Psoas muscle (tissue), 8 donors: ENCODE measurements around the gene GSTT2B. TPM values are rescaled to one million over a fixed set of nuclear protein-coding genes. Genes with fewer than 3 reads are reported as not detected.
"Not testable (repeated sequence)": the region's sequence is repeated elsewhere in the genome, so short reads cannot be mapped to it uniquely, and the experiment has no call there.

ENCODE experiments used
- ATAC-seq, 4 donors: fragments of 200-7000 bp; cut with Tn5 transposase; one replicate each; pipeline ENCODE4 v1.9.1; 2020; ENCODE audit warnings: moderate library complexity in 3 of 4, mild to moderate bottlenecking in 2 of 4
- DNase-seq, 2 donors: peaks; one replicate each; pipeline ENCODE4 v3.0.0-alpha.2; 2020
- H3K27ac ChIP-seq: fragments of 200-600 bp; one replicate; pipeline ENCODE4 v1.8.0; 2022
- H3K27me3 ChIP-seq, 3 donors: fragments of 200-600 bp in 1 of 3; one replicate each; pipeline versions ENCODE4 v1.6.1 to v1.8.0; 2013 to 2022; ENCODE audit warnings: low read length in 2 of 3, mild to moderate bottlenecking in 2 of 3, moderate library complexity in 1 of 3; ENCODE audit not compliant: insufficient read depth in 3 of 3
- H3K36me3 ChIP-seq, 2 donors: fragments of 200-600 bp in 1 of 2; one replicate each; pipeline versions ENCODE4 v1.6.1 to v1.8.0; 2013 to 2022; ENCODE audit warnings: low read depth in 1 of 2, mild to moderate bottlenecking in 1 of 2, moderate library complexity in 1 of 2; ENCODE audit not compliant: insufficient read depth in 1 of 2
- H3K4me1 ChIP-seq: fragments of 200-600 bp; one replicate; pipeline ENCODE4 v1.8.0; 2022
- H3K4me3 ChIP-seq: fragments of 200-600 bp; one replicate; pipeline ENCODE4 v1.8.0; 2022; ENCODE audit warnings: mild to moderate bottlenecking
- H3K9me3 ChIP-seq: fragments of 200-600 bp; one replicate; pipeline ENCODE4 v1.8.0; 2022
- CTCF ChIP-seq: fragments of 200-600 bp; IDR thresholded peaks from one replicate; pipeline ENCODE4 v1.8.0; 2022; ENCODE audit warnings: antibody characterized with exemption
- WGBS, 3 donors: extraction: QIAGEN DNeasy Blood & Tissue Kit; methylation state at CpG; one replicate each; pipeline versions ENCODE4 v1.1.6 to v1.1.7; 2013; 5-methylcytosine and 5-hydroxymethylcytosine counted together
- intact Hi-C, 2 donors: fragments of 100-400 bp; cut with DNase I; formaldehyde crosslinking; loops; one replicate each; pipeline versions ENCODE4 v1.11.0 to v1.14.2; 2022
- polyA plus RNA-seq, 3 donors: library from polyadenylated mRNA; stranded (reverse); fragments of 200-250 nt; gene quantifications; one replicate each; pipeline ENCODE4 v1.2.3, GENCODE V29; 2013
- total RNA-seq, 4 donors: library from RNA; stranded (reverse); fragmentation: NEBNext Ultra II Directional in 2 of 4; extraction: Animal tissue kit (Norgen Biotek cat#: 25700) in 2 of 4; gene quantifications; one replicate each; pipeline versions ENCODE4 v1.2.1 to v1.2.4, GENCODE V29; 2021 to 2023
- donor health status: healthy with polysubstance abuse.
- donor health status: DM: no; HTN: no; CAD: no; lungs with moderate emphysema.
- donor health status: Bipolar disorder and iron deficiency.
- donor health status: healthy.
- donor health status: DM: yes; HTN: yes; CAD: no.
- donor health status: DM: no; HTN: no; CAD: no.
- donor health status: DM: no; HTN: no; CAD: no.
- donor health status: DM: yes; HTN: yes; CAD: no.

GSTT2B gene
- total and polyA plus RNA-seq, 7 donors, result 4.0 to 27.5 (median 12.3) TPM

- peaks cover 0 to 31% of the 10 kb centered on the region in 2 donors for H3K36me3 ChIP-seq
- no peak for TF ChIP-seq CTCF
- H3K4me1 ChIP-seq, result peaks cover 7% of the 10 kb centered on the region
- peak overlapping the region; percentile 1 for H3K4me3 ChIP-seq
- DNase-seq (no peak), ATAC-seq (no peak)
- H3K27me3 ChIP-seq, result no peaks in the 10 kb centered on the region
- WGBS, 3 donors, result 80 to 96% (median 87%) methylated on average over 3 of the region's 3 CpGs
- intact Hi-C loops, result no loop called here
- no peaks in the 10 kb centered on the region for H3K9me3 ChIP-seq
- no peak overlapping the region for H3K27ac ChIP-seq
Observed at GRCh38 chr22:23969071-23969470, 8.1 kb upstream of the GSTT2B start.

GRCh38 chr22:23966568-23966967 lies 5.6 kb upstream of the GSTT2B start, which contains the start of gene DDTL:
TSS of gene DDTL (plus strand) at chr22:23966888. CDS start at chr22:23966915, 27 bp downstream.
- H3K27ac ChIP-seq, H3K9me3 ChIP-seq, H3K4me1 ChIP-seq, H3K27me3 ChIP-seq, H3K4me3 ChIP-seq, DNase-seq, intact Hi-C loops: not testable (repeated sequence)
- WGBS, 3 donors, result no CpG with 5 or more reads among the region's 30 CpGs
- peak; percentile 96 to 98 (median 98) for ATAC-seq
- H3K36me3 ChIP-seq, result peaks cover 0 to 26% of the 10 kb centered on the region in 2 donors

GRCh38 chr22:23966094-23966493 lies 5.1 kb upstream of the GSTT2B start:
- H3K4me3 ChIP-seq, H3K9me3 ChIP-seq, DNase-seq, H3K27me3 ChIP-seq, intact Hi-C loops, H3K27ac ChIP-seq, H3K4me1 ChIP-seq: not testable (repeated sequence)
- H3K36me3 ChIP-seq, result peaks cover 0 to 22% of the 10 kb centered on the region in 2 donors
- no CpG with 5 or more reads among the region's 18 CpGs for WGBS, 3 donors
- peak; percentile 43 to 56 (median 46) for ATAC-seq

- 19 to 28% (median 20%) methylated on average over 12 of the region's 12 CpGs for WGBS, 3 donors
- not testable (repeated sequence) for H3K9me3 ChIP-seq, H3K27ac ChIP-seq, H3K36me3 ChIP-seq, H3K27me3 ChIP-seq, H3K4me1 ChIP-seq, H3K4me3 ChIP-seq
- TF ChIP-seq CTCF, result peak; percentile 88
- DNase-seq (peak; percentile 66 to 77), ATAC-seq (peak; percentile 70 to 81 (median 77))
- intact Hi-C loops, result loop anchor here in 1 of 2 donors (5.0 kb wide), 2 partner anchors 94 to 414 kb away; no protein-coding TSS in a partner anchor
Observed at GRCh38 chr22:23956301-23956900, 4.6 kb downstream of the GSTT2B start.

GRCh38 chr22:23955886-23956285 lies 5.1 kb downstream of the GSTT2B start:
- H3K9me3 ChIP-seq, H3K27ac ChIP-seq, H3K4me3 ChIP-seq, ATAC-seq, H3K4me1 ChIP-seq, DNase-seq, H3K27me3 ChIP-seq, H3K36me3 ChIP-seq: not testable (repeated sequence)
- 69 to 77% (median 75%) methylated on average over 6 of the region's 8 CpGs for WGBS, 3 donors
- intact Hi-C loops, result loop anchor here in 1 of 2 donors (5.0 kb wide), 2 partner anchors 94 to 414 kb away; no protein-coding TSS in a partner anchor

- WGBS, 3 donors, result 77 to 89% (median 84%) methylated on average over 3 to 6 of the region's 6 CpGs
- H3K27ac ChIP-seq, H3K4me3 ChIP-seq, ATAC-seq, H3K27me3 ChIP-seq, H3K36me3 ChIP-seq, DNase-seq, H3K9me3 ChIP-seq, H3K4me1 ChIP-seq: not testable (repeated sequence)
- intact Hi-C loops, result loop anchor here in 1 of 2 donors (5.0 kb wide), 2 partner anchors 93 to 413 kb away; no protein-coding TSS in a partner anchor
Observed at GRCh38 chr22:23954991-23955305, 6.0 kb downstream of the GSTT2B start.

GRCh38 chr22:23954193-23954990 lies 6.6 kb downstream of the GSTT2B start:
- ATAC-seq, DNase-seq, H3K27ac ChIP-seq, H3K4me3 ChIP-seq, H3K4me1 ChIP-seq, H3K9me3 ChIP-seq, H3K27me3 ChIP-seq, H3K36me3 ChIP-seq, intact Hi-C loops: not testable (repeated sequence)
- 69 to 90% (median 83%) methylated on average over 8 of the region's 8 CpGs for WGBS, 3 donors

- ATAC-seq, intact Hi-C loops, H3K27me3 ChIP-seq, H3K4me3 ChIP-seq, DNase-seq, H3K4me1 ChIP-seq, H3K9me3 ChIP-seq, H3K27ac ChIP-seq, H3K36me3 ChIP-seq: not testable (repeated sequence)
- whole genome bisulfite sequencing, 3 donors, result 62 to 81% (median 64%) methylated on average over 3 to 4 of the region's 4 CpGs
Observed at GRCh38 chr22:23953485-23953884, 7.5 kb downstream of the GSTT2B start.

- H3K27ac ChIP-seq, H3K4me3 ChIP-seq, H3K27me3 ChIP-seq, H3K9me3 ChIP-seq, DNase-seq, intact Hi-C loops, H3K4me1 ChIP-seq, H3K36me3 ChIP-seq: not testable (repeated sequence)
- WGBS, 3 donors, result 67 to 73% (median 71%) methylated on average over 8 to 11 of the region's 11 CpGs
- peak in 1 of 4 donors; percentile 33 for ATAC-seq
Observed at GRCh38 chr22:23952794-23953405, 8.1 kb downstream of the GSTT2B start.
